Aortic smooth muscle cell (primary cell): ENCODE measurements around the gene SIVA1. TPM values are rescaled to one million over a fixed set of nuclear protein-coding genes. Genes with fewer than 3 reads are reported as not detected.

Source experiments
- total RNA-seq: library from RNA; depleted of rRNA; stranded (reverse); fragments of >200 nt; gene quantifications from 2 replicates; pipeline ENCODE4 v1.2.3, GENCODE V29; 2014

SIVA1 gene
- 74.5 and 101 TPM in 2 replicates for total RNA-seq

GRCh38 chr14:104752735-104753527 lies at the start of gene SIVA1:
Gene SIVA1, plus strand, starts transcription at chr14:104753147. Its CDS starts 55 bp downstream, at chr14:104753202.

GRCh38 chr14:104723651-104724406 lies 29.1 kb upstream of the SIVA1 start, which contains the start of gene ADSS1:
Gene ADSS1, plus strand, starts transcription at chr14:104724229. Its CDS starts 42 bp downstream, at chr14:104724271.

GRCh38 chr14:104794993-104795780 lies 42.2 kb downstream of the SIVA1 start, which contains the start of gene AKT1:
Gene AKT1, minus strand, starts transcription at chr14:104795748. Its CDS starts 3,105 bp downstream, at chr14:104792643.

GRCh38 chr14:104800771-104801519 lies 48.0 kb downstream of the SIVA1 start, which contains the start of gene ZBTB42:
Gene ZBTB42, plus strand, starts transcription at chr14:104801101. Its CDS starts 97 bp downstream, at chr14:104801198.

Other genes with a start within 250 kb of the SIVA1 start
- not detected in 2 replicates for gene C14orf180, start 173.4 kb upstream of the SIVA1 start, total RNA-seq
- gene TMEM179, start 148.4 kb upstream of the SIVA1 start, total RNA-seq, result 0.06 and 0.40 TPM in 2 replicates
- gene INF2, start 63.5 kb upstream of the SIVA1 start, total RNA-seq, result 56.7 and 84.3 TPM in 2 replicates
- 5.5 and 6.0 TPM in 2 replicates for gene ADSS1, start 28.9 kb upstream of the SIVA1 start, total RNA-seq
- 214 and 250 TPM in 2 replicates for gene AKT1, start 42.6 kb downstream of the SIVA1 start, total RNA-seq
- gene ZBTB42, start 48.0 kb downstream of the SIVA1 start, total RNA-seq, result 2.9 and 3.6 TPM in 2 replicates
- gene CEP170B, start 112.1 kb downstream of the SIVA1 start, total RNA-seq, result 12.1 and 14.9 TPM in 2 replicates
- 0.12 and 0.13 TPM in 2 replicates for gene PLD4, start 171.7 kb downstream of the SIVA1 start, total RNA-seq
- 36.7 and 56.5 TPM in 2 replicates for gene AHNAK2, start 225.2 kb downstream of the SIVA1 start, total RNA-seq
- 8.8 and 11.1 TPM in 2 replicates for gene CLBA1, start 232.6 kb downstream of the SIVA1 start, total RNA-seq